ENCODE data around the gene GINS1. TPM values are rescaled to one million over a fixed set of nuclear protein-coding genes. Genes with fewer than 3 reads are reported as not detected.

Gene GINS1
- total RNA-seq, 1 experiment from 2014 or later, result 36.0 TPM

DNA sequence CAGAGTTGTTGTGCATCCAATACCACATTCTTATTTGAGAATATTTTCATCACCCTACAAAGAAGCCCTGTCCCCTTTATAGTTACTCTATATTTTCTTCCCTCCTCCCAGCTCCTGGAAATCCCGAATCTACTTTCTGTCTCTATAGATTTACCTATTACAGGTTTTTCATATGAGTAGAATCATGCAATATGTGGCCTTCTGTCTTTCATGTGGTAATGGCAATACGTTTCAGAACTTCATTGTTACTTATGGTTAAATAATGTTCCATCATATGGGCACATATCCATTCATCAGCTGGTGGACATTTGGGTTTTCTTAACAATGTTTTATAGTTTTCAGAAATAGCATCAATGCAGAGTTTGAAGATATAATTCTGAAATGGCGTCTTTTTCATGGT lies 17.1 kb downstream of the GINS1 start:
- in situ Hi-C loops (cut with HindIII; ENCODE audit: low pct_unique_long_range_greater_than_20kb, low sequenced_read_pairs), result no loop called here
- POLR2A ChIA-PET, result no interaction called here
- Histone ChIP-seq H3K27me3 (ENCODE audit: control insufficient read depth, insufficient read depth, low read length) (no peaks in the 10 kb centered on the region), H3K4me1 (ENCODE audit: control insufficient read depth, insufficient read depth, low read length) (no peaks in the 10 kb centered on the region), H3K27ac (ENCODE audit: low read length) (no peak overlapping the region), H3K36me3 (ENCODE audit: control insufficient read depth, insufficient read depth, low read length) (peaks cover 14% of the 10 kb centered on the region; the same call in 1 of the 2 replicates), H3K4me3 (ENCODE audit: low read depth in 2 of 2, low read length in 2 of 2) (no peak overlapping the region), H3K9me3 (ENCODE audit: control insufficient read depth, insufficient read depth, low read depth, low read length) (no peaks in the 10 kb centered on the region)
- BruUV-seq (replicated peaks), result no TSS peak
- intact Hi-C loops (cut with micrococcal nuclease; ENCODE audit: unreplicated experiment), result no loop called here
- no peak for TF ChIP-seq TCF7L2 (IDR thresholded peaks at IDR 0.05; ENCODE audit: low read depth, low read length)
- TF ChIP-seq, protein P1, sequence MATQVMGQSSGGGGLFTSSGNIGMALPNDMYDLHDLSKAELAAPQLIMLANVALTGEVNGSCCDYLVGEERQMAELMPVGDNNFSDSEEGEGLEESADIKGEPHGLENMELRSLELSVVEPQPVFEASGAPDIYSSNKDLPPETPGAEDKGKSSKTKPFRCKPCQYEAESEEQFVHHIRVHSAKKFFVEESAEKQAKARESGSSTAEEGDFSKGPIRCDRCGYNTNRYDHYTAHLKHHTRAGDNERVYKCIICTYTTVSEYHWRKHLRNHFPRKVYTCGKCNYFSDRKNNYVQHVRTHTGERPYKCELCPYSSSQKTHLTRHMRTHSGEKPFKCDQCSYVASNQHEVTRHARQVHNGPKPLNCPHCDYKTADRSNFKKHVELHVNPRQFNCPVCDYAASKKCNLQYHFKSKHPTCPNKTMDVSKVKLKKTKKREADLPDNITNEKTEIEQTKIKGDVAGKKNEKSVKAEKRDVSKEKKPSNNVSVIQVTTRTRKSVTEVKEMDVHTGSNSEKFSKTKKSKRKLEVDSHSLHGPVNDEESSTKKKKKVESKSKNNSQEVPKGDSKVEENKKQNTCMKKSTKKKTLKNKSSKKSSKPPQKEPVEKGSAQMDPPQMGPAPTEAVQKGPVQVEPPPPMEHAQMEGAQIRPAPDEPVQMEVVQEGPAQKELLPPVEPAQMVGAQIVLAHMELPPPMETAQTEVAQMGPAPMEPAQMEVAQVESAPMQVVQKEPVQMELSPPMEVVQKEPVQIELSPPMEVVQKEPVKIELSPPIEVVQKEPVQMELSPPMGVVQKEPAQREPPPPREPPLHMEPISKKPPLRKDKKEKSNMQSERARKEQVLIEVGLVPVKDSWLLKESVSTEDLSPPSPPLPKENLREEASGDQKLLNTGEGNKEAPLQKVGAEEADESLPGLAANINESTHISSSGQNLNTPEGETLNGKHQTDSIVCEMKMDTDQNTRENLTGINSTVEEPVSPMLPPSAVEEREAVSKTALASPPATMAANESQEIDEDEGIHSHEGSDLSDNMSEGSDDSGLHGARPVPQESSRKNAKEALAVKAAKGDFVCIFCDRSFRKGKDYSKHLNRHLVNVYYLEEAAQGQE (IDR thresholded peaks at IDR 0.05; ENCODE audit: insufficient read depth in 1 of 2, low read depth in 2 of 2, low read length in 1 of 2), result no peak
- TF ChIP-seq, protein P2, sequence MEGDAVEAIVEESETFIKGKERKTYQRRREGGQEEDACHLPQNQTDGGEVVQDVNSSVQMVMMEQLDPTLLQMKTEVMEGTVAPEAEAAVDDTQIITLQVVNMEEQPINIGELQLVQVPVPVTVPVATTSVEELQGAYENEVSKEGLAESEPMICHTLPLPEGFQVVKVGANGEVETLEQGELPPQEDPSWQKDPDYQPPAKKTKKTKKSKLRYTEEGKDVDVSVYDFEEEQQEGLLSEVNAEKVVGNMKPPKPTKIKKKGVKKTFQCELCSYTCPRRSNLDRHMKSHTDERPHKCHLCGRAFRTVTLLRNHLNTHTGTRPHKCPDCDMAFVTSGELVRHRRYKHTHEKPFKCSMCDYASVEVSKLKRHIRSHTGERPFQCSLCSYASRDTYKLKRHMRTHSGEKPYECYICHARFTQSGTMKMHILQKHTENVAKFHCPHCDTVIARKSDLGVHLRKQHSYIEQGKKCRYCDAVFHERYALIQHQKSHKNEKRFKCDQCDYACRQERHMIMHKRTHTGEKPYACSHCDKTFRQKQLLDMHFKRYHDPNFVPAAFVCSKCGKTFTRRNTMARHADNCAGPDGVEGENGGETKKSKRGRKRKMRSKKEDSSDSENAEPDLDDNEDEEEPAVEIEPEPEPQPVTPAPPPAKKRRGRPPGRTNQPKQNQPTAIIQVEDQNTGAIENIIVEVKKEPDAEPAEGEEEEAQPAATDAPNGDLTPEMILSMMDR (IDR thresholded peaks at IDR 0.05), result no peak
- TF ChIP-seq SIN3A (IDR thresholded peaks at IDR 0.05; ENCODE audit: borderline replicate concordance, insufficient read depth, low read depth, low read length), result no peak
- no peak for TF ChIP-seq POLR2AphosphoS5 (IDR thresholded peaks at IDR 0.05; ENCODE audit: low read depth, low read length)
- CTCF ChIA-PET, result no interaction called here
- no peak for ATAC-seq
- no peak for DNase-seq (ENCODE audit: low read depth, low spot score)

DNA sequence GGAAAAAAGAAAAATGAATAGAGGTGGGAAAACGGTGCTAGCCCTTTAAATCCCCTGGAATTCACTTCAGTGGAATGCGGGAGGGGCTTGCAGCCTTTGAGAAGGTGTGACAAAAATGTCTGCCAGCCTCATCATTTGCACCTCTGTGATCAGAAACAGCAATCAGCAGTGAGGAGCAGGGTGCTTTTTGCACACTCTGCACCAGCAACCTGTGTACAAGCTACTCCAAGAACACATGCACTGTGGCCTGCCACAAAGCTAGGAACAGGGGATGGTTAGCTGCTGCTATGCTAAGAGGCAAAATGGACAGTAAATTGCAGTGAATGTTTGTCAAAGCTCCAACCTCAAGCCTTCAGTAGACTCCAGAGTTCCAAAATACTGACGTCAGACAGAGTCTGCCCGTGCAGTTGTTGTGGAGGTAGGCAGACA lies 29.7 kb downstream of the GINS1 start:
- in situ Hi-C loops (cut with HindIII; ENCODE audit: low pct_unique_long_range_greater_than_20kb, low sequenced_read_pairs) (no loop called here), intact Hi-C loops (cut with micrococcal nuclease; ENCODE audit: unreplicated experiment) (no loop called here)
- no peak overlapping the region for H3K27ac ChIP-seq (ENCODE audit: low read length)
- CTCF ChIA-PET, result no interaction called here
- H3K4me3 ChIP-seq (ENCODE audit: low read depth in 2 of 2, low read length in 2 of 2), result no peak overlapping the region
- TF ChIP-seq TCF7L2 (IDR thresholded peaks at IDR 0.05; ENCODE audit: low read depth, low read length), result no peak
- TF ChIP-seq SIN3A (IDR thresholded peaks at IDR 0.05; ENCODE audit: borderline replicate concordance, insufficient read depth, low read depth, low read length), result no peak
- TF ChIP-seq, protein P2 (IDR thresholded peaks at IDR 0.05), result no peak
- no peak for TF ChIP-seq POLR2AphosphoS5 (IDR thresholded peaks at IDR 0.05; ENCODE audit: low read depth, low read length)
- TF ChIP-seq, protein P1 (IDR thresholded peaks at IDR 0.05; ENCODE audit: insufficient read depth in 1 of 2, low read depth in 2 of 2, low read length in 1 of 2), result no peak
- BruUV-seq (replicated peaks), result no TSS peak
- DNase-seq (ENCODE audit: low read depth, low spot score) (no peak), ATAC-seq (no peak)
- H3K27me3 ChIP-seq (ENCODE audit: control insufficient read depth, insufficient read depth, low read length), result no peaks in the 10 kb centered on the region
- no peaks in the 10 kb centered on the region for H3K9me3 ChIP-seq (ENCODE audit: control insufficient read depth, insufficient read depth, low read depth, low read length)
- POLR2A ChIA-PET, result interaction anchor here (0.7 kb wide), 1 partner anchor 142 kb away, joined by 10 read pairs; no protein-coding TSS in a partner anchor
- H3K4me1 ChIP-seq (ENCODE audit: control insufficient read depth, insufficient read depth, low read length), result no peaks in the 10 kb centered on the region
- peaks cover 15% of the 10 kb centered on the region; the same call in 1 of the 2 replicates for H3K36me3 ChIP-seq (ENCODE audit: control insufficient read depth, insufficient read depth, low read length)

Measured in Panc1 (cell line).